ENCODE measurements around the gene PEX14.

- TF ChIP-seq, protein P1, sequence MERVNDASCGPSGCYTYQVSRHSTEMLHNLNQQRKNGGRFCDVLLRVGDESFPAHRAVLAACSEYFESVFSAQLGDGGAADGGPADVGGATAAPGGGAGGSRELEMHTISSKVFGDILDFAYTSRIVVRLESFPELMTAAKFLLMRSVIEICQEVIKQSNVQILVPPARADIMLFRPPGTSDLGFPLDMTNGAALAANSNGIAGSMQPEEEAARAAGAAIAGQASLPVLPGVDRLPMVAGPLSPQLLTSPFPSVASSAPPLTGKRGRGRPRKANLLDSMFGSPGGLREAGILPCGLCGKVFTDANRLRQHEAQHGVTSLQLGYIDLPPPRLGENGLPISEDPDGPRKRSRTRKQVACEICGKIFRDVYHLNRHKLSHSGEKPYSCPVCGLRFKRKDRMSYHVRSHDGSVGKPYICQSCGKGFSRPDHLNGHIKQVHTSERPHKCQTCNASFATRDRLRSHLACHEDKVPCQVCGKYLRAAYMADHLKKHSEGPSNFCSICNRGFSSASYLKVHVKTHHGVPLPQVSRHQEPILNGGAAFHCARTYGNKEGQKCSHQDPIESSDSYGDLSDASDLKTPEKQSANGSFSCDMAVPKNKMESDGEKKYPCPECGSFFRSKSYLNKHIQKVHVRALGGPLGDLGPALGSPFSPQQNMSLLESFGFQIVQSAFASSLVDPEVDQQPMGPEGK (CRISPR knock-in tag; IDR thresholded peaks at IDR 0.05; ENCODE audit: borderline replicate concordance): no peak
- TF ChIP-seq PPARA (CRISPR knock-in tag; IDR thresholded peaks at IDR 0.05; ENCODE audit: borderline replicate concordance): no peak
Measured at GRCh38 chr1:10613340-10613739, 138.6 kb downstream of the PEX14 start.

Measured in SK-N-SH treated with all-trans-retinoic acid at 6 μM for 48 hours (cell line).